GM19467 (cell line): ENCODE results near the gene CHRM5.
"Not testable (repeated sequence)": the region's sequence is repeated elsewhere in the genome, so short reads cannot be mapped to it uniquely, and the experiment has no call there.

Source experiments
- ATAC-seq: cut with Tn5 transposase; IDR thresholded peaks from one replicate; pipeline ENCODE4 v1.9.1; 2021; ENCODE audit warnings: mild to moderate bottlenecking, moderate library complexity; ENCODE audit not compliant: unreplicated experiment

CHRM5 gene

GRCh38 chr15:33985751-33986150 lies 17.5 kb downstream of the CHRM5 start:
- no peak for ATAC-seq

- no peak for ATAC-seq
Observed at GRCh38 chr15:33987444-33987843, 19.1 kb downstream of the CHRM5 start.

GRCh38 chr15:33988384-33988783 lies 20.1 kb downstream of the CHRM5 start:
- ATAC-seq, result no peak

- no peak for ATAC-seq
Observed at GRCh38 chr15:33994005-33994615, 25.8 kb downstream of the CHRM5 start.

GRCh38 chr15:33995666-33996065 lies 27.4 kb downstream of the CHRM5 start:
- not testable (repeated sequence) for ATAC-seq

- ATAC-seq, result no peak
Observed at GRCh38 chr15:34001536-34001935, 33.2 kb downstream of the CHRM5 start.

- ATAC-seq, result no peak
Observed at GRCh38 chr15:34006381-34006780, 38.1 kb downstream of the CHRM5 start.

GRCh38 chr15:34009656-34010055 lies 41.4 kb downstream of the CHRM5 start:
- ATAC-seq, result no peak

- ATAC-seq, result no peak
Observed at GRCh38 chr15:34010921-34011320, 42.6 kb downstream of the CHRM5 start.

GRCh38 chr15:34011481-34011880 lies 43.2 kb downstream of the CHRM5 start:
- no peak for ATAC-seq

GRCh38 chr15:34012461-34013028 lies 44.2 kb downstream of the CHRM5 start:
- ATAC-seq, result no peak

GRCh38 chr15:34013746-34014145 lies 45.4 kb downstream of the CHRM5 start:
- ATAC-seq, result no peak

- no peak for ATAC-seq
Observed at GRCh38 chr15:34014556-34014955, 46.3 kb downstream of the CHRM5 start.

- no peak for ATAC-seq
Observed at GRCh38 chr15:34018021-34018645, 49.8 kb downstream of the CHRM5 start.

- ATAC-seq, result not testable (repeated sequence)
Observed at GRCh38 chr15:34018738-34019137, 50.4 kb downstream of the CHRM5 start.

- no peak for ATAC-seq
Observed at GRCh38 chr15:34019369-34019990, 51.2 kb downstream of the CHRM5 start.

GRCh38 chr15:34023907-34024306 lies 55.6 kb downstream of the CHRM5 start:
- no peak for ATAC-seq

- no peak for ATAC-seq
Observed at GRCh38 chr15:34025252-34025651, 57.0 kb downstream of the CHRM5 start.

- no peak for ATAC-seq
Observed at GRCh38 chr15:34027606-34028005, 59.3 kb downstream of the CHRM5 start.

GRCh38 chr15:34031987-34032760 lies 63.9 kb downstream of the CHRM5 start:
- ATAC-seq, result no peak
